Fibroblast of skin of scalp (primary cell): ENCODE data around the gene POLR2L.

ENCODE experiments used
- DNase-seq: peaks from one replicate; pipeline ENCODE4 v3.0.0-alpha.2; 2013

Gene POLR2L

GRCh38 chr11:794013-794765 is 48.1 kb downstream of the POLR2L start:
- DNase-seq: no peak

- DNase-seq: no peak
Measured at GRCh38 chr11:793556-793955, 48.8 kb downstream of the POLR2L start.

DNA sequence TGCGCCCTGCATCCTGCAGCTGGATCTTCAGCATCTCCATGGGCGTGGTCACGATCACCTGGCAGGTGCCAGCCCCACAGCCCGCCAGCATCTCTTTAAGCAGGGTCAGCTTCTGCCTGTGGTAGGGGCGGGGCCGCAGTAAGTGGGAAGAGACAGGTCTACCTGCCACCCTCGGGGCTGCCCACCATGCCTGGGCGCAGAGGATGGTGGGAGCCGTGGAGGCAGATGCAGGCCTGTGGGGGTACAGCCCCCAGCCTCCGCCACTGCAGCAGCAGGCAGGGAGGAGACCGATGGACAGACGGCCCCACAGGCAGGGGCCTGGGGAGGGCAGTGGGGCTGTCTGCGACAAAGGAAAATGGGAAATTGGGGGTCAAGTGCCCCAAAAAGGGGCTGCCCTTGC is 49.5 kb downstream of the POLR2L start:
- no peak for DNase-seq

- DNase-seq: no peak
Measured at GRCh38 chr11:792535-792821, 49.9 kb downstream of the POLR2L start.

DNA sequence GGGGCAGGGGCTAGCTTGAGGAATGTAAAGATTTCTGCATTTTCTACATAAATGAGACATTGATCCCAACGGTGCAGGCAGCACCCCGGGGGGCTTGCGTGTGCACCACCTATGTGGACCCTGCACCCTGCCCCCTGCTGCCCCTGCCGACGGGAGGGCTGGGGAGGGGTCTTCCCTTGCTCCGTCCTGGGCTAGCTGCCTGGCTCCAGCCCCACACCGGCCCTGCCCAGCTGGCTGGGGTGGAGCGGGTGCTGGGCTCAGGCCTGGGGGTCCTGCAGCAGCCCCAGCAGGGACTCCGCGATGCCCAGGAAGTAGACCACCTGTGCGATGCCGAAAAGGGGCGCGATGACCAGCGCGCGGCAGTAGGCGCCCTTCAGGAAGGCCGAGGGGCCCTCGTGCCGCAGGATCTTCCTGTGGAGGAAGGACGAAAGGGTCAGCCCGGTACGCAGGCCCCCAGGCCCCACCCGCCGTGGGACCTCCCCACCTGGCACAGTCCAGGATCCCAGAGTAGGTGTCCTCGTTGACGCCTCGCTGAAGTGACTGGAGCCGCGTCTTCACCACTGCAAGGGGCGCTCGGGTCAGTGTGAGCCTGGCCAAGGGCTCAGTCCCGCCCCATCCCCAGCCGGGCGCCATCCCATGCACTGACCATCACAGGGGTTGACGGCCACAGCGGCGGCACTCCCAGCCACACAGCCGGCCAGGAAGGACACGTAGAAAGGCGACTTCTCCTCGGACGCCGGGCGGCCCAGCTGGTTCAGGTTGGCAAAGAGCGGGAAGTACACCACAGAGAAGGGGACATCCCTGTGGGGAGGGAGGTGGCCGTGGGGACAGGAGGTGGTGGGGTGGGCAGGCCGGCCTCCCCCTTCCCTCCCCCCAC is 50.4 kb downstream of the POLR2L start:
- DNase-seq: no peak

- DNase-seq: no peak
Measured at GRCh38 chr11:790721-791564, 51.4 kb downstream of the POLR2L start.

- peak; percentile 53 for DNase-seq
Measured at GRCh38 chr11:789943-790342, 52.4 kb downstream of the POLR2L start, which contains the start of gene CEND1. CEND1 (minus strand) TSS chr11:790090; CDS start chr11:788576, 1,514 bp downstream.
